ENCODE data around the gene LRRC74B.

Gene LRRC74B

GRCh38 chr22:21099578-21099977 lies 53.8 kb downstream of the LRRC74B start:
- no peak overlapping the region for H3K4me3 Mint-ChIP-seq
- H3K4me1 Mint-ChIP-seq, result peaks cover 29% of the 10 kb centered on the region
- peaks cover 46% of the 10 kb centered on the region for H3K27me3 Mint-ChIP-seq (ENCODE audit: low read depth, poor library complexity)
- no peak for TF ChIP-seq CTCF (IDR thresholded peaks at IDR 0.05)
- no peaks in the 10 kb centered on the region for H3K9me3 Mint-ChIP-seq
- H3K27ac Mint-ChIP-seq, result no peak overlapping the region
- no peaks in the 10 kb centered on the region for H3K36me3 Mint-ChIP-seq (ENCODE audit: low read depth)
- no peak for DNase-seq

GRCh38 chr22:21100149-21101032 lies 54.6 kb downstream of the LRRC74B start:
- Mint-ChIP-seq H3K9me3 (no peaks in the 10 kb centered on the region), H3K27ac (no peak overlapping the region), H3K27me3 (ENCODE audit: low read depth, poor library complexity) (peaks cover 49% of the 10 kb centered on the region), H3K4me3 (no peak overlapping the region), H3K36me3 (ENCODE audit: low read depth) (no peaks in the 10 kb centered on the region), H3K4me1 (peaks cover 26% of the 10 kb centered on the region)
- TF ChIP-seq CTCF (IDR thresholded peaks at IDR 0.05), result no peak
- no peak for DNase-seq

- Mint-ChIP-seq H3K4me1 (peaks cover 21% of the 10 kb centered on the region), H3K9me3 (no peaks in the 10 kb centered on the region), H3K4me3 (no peak overlapping the region), H3K27me3 (ENCODE audit: low read depth, poor library complexity) (peaks cover 54% of the 10 kb centered on the region), H3K27ac (no peak overlapping the region), H3K36me3 (ENCODE audit: low read depth) (no peaks in the 10 kb centered on the region)
- DNase-seq, result no peak
- TF ChIP-seq CTCF (IDR thresholded peaks at IDR 0.05), result no peak
Observed at GRCh38 chr22:21101877-21102638, 56.3 kb downstream of the LRRC74B start.

GRCh38 chr22:21102659-21103267 lies 57.0 kb downstream of the LRRC74B start:
- Mint-ChIP-seq H3K36me3 (ENCODE audit: low read depth) (no peaks in the 10 kb centered on the region), H3K27me3 (ENCODE audit: low read depth, poor library complexity) (peaks cover 56% of the 10 kb centered on the region), H3K9me3 (no peaks in the 10 kb centered on the region), H3K27ac (no peak overlapping the region), H3K4me3 (peak overlapping the region; percentile 65), H3K4me1 (peaks cover 21% of the 10 kb centered on the region)
- peak; percentile 81 for TF ChIP-seq CTCF (IDR thresholded peaks at IDR 0.05)
- DNase-seq, result peak; percentile 93

- H3K36me3 Mint-ChIP-seq (ENCODE audit: low read depth), result no peaks in the 10 kb centered on the region
- H3K4me1 Mint-ChIP-seq, result peaks cover 21% of the 10 kb centered on the region
- no peak for TF ChIP-seq CTCF (IDR thresholded peaks at IDR 0.05)
- no peak for DNase-seq
- H3K4me3 Mint-ChIP-seq, result peak overlapping the region; percentile 29
- no peaks in the 10 kb centered on the region for H3K9me3 Mint-ChIP-seq
- peaks cover 62% of the 10 kb centered on the region for H3K27me3 Mint-ChIP-seq (ENCODE audit: low read depth, poor library complexity)
- no peak overlapping the region for H3K27ac Mint-ChIP-seq
Observed at GRCh38 chr22:21103633-21104032, 57.9 kb downstream of the LRRC74B start.

Measured in nephron progenitor cell (in vitro differentiated cells).